ENCODE measurements around the gene AGPAT4. TPM values are rescaled to one million over a fixed set of nuclear protein-coding genes. Genes with fewer than 3 reads are reported as not detected.

Gene AGPAT4
- polyA plus RNA-seq, 3 donors from 2014 or later = 14.4 to 16.6 (median 14.8) TPM

- Mint-ChIP-seq H3K27me3 (ENCODE audit: low read depth in 3 of 3) (peaks cover 5 to 19% (median 9%) of the 10 kb centered on the region in 3 donors), H3K4me3 (peak overlapping the region; percentile 36 to 72 (median 64)), H3K4me1 (peaks cover 48 to 70% of the 10 kb centered on the region in 2 donors), H3K36me3 (peaks cover 29 to 51% (median 42%) of the 10 kb centered on the region in 3 donors), H3K27ac (peak overlapping the region; percentile 20 to 88 (median 71)), H3K9me3 (no peaks in the 10 kb centered on the region)
- DNase-seq = peak; percentile 29 to 41 (median 31)
Observed at GRCh38 chr6:161259302-161259701, 14.6 kb downstream of the AGPAT4 start.

DNA sequence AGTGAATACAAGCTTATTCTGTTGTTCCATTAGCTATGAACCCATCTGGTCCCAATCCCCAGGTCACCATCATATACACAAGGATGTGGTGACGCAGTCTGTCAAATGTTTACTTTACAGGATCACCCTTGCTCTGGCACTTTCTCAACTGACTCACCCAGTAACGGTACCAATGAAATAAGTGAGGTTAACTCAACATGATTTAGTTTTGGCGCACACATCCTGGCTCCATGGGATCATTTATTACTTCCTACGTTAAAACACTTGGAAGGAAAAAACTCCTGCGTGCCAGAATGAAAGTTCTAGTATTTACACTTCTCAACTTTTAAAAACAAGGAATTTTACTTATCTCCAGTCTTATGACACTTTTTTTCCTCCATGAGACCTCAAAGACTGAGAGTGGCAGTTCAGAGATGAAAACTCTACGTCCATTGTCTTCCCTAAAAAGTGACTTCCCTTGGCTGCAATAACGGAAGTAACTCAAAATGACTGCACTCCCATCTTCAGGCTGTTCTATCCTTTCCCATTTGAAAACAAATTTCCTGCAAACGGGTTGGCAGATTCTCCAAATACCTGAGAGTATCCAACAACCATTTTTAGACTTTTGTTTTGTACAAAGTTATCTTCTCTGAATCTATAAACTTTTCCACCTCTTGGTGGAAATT is 15.9 kb downstream of the AGPAT4 start:
- no peak for DNase-seq
- H3K4me1 Mint-ChIP-seq = peaks cover 48 to 78% of the 10 kb centered on the region in 2 donors
- H3K27me3 Mint-ChIP-seq (ENCODE audit: low read depth in 3 of 3) = peaks cover 5 to 17% (median 11%) of the 10 kb centered on the region in 3 donors
- peak overlapping the region in 5 of 6 donors; percentile 7 to 83 (median 61) for H3K27ac Mint-ChIP-seq
- peak overlapping the region in 1 of 5 donors; percentile 12 for H3K4me3 Mint-ChIP-seq
- H3K9me3 Mint-ChIP-seq = no peaks in the 10 kb centered on the region
- peaks cover 23 to 46% (median 41%) of the 10 kb centered on the region in 3 donors for H3K36me3 Mint-ChIP-seq

- Mint-ChIP-seq H3K9me3 (no peaks in the 10 kb centered on the region), H3K36me3 (peaks cover 21 to 43% (median 41%) of the 10 kb centered on the region in 3 donors), H3K27me3 (ENCODE audit: low read depth in 3 of 3) (peaks cover 5 to 20% (median 13%) of the 10 kb centered on the region in 3 donors), H3K27ac (peak overlapping the region in 5 of 6 donors; percentile 78 to 89 (median 85)), H3K4me3 (peak overlapping the region; percentile 25 to 60 (median 56)), H3K4me1 (peaks cover 47 to 66% of the 10 kb centered on the region in 2 donors)
- peak; percentile 49 to 59 (median 56) for DNase-seq
Observed at GRCh38 chr6:161256407-161256806, 17.5 kb downstream of the AGPAT4 start.

- no peaks in the 10 kb centered on the region for H3K9me3 Mint-ChIP-seq
- H3K4me3 Mint-ChIP-seq = peak overlapping the region in 4 of 5 donors; percentile 10 to 60 (median 32)
- H3K4me1 Mint-ChIP-seq = peaks cover 47 to 62% of the 10 kb centered on the region in 2 donors
- peak overlapping the region in 4 of 6 donors; percentile 29 to 88 (median 84) for H3K27ac Mint-ChIP-seq
- peaks cover 15 to 37% (median 32%) of the 10 kb centered on the region in 3 donors for H3K36me3 Mint-ChIP-seq
- H3K27me3 Mint-ChIP-seq (ENCODE audit: low read depth in 3 of 3) = peaks cover 5 to 20% (median 11%) of the 10 kb centered on the region in 3 donors
- DNase-seq = no peak
Observed at GRCh38 chr6:161255518-161255917, 18.3 kb downstream of the AGPAT4 start.

GRCh38 chr6:161254464-161255253 is 19.2 kb downstream of the AGPAT4 start:
- no peak for DNase-seq
- Mint-ChIP-seq H3K4me1 (peaks cover 43 to 57% of the 10 kb centered on the region in 2 donors), H3K27ac (peak overlapping the region in 3 of 6 donors; percentile 29 to 83 (median 59)), H3K36me3 (peaks cover 15 to 36% (median 34%) of the 10 kb centered on the region in 3 donors), H3K9me3 (no peaks in the 10 kb centered on the region), H3K4me3 (peak overlapping the region in 1 of 5 donors; percentile 60), H3K27me3 (ENCODE audit: low read depth in 3 of 3) (peaks cover 5 to 20% (median 8%) of the 10 kb centered on the region in 3 donors)

DNA sequence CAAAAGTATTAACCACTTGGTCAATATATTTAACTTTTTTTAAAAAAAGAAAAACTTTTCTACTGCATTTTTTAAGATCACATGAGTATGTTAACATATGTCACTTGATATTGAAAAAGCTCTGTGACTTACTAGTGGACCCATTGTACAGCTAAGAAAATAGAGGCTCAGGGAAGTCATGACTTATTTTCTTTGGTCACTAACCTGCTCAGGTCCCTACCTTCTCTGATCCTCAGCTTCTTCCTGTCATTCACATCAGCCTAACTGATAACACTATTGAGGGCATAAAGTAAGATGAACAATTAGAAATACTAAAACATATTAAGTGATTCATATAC is 19.8 kb downstream of the AGPAT4 start:
- DNase-seq = no peak
- H3K4me1 Mint-ChIP-seq = peaks cover 37 to 51% of the 10 kb centered on the region in 2 donors
- H3K36me3 Mint-ChIP-seq = peaks cover 15 to 36% (median 29%) of the 10 kb centered on the region in 3 donors
- no peak overlapping the region for H3K4me3 Mint-ChIP-seq
- peak overlapping the region in 1 of 6 donors; percentile 83 for H3K27ac Mint-ChIP-seq
- peaks cover 5 to 20% (median 8%) of the 10 kb centered on the region in 3 donors for H3K27me3 Mint-ChIP-seq (ENCODE audit: low read depth in 3 of 3)
- H3K9me3 Mint-ChIP-seq = no peaks in the 10 kb centered on the region

DNA sequence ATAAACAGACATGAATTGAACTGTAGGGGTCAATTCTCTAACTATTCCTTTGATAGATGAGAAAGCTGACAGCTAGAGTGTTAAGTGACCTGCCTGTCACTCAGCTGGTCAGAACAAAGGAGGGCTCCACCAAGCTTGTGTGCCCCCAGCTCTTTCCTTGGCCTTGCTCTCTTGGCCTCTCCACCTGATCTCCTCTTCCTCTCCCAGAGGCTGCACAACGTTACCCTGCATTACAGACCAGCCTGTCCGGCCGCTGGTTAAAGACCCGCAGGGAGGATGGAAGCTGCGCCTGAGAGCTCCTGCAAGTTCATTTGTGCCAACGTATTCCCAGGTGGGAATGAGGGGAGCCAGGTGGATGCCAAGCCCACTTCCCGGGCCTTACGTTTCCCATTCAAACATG is 22.5 kb downstream of the AGPAT4 start:
- H3K4me1 Mint-ChIP-seq = peaks cover 19 to 34% of the 10 kb centered on the region in 2 donors
- no peaks in the 10 kb centered on the region for H3K9me3 Mint-ChIP-seq
- H3K36me3 Mint-ChIP-seq = peaks cover 15 to 31% (median 25%) of the 10 kb centered on the region in 3 donors
- H3K27ac Mint-ChIP-seq = peak overlapping the region in 1 of 6 donors; percentile 45
- H3K4me3 Mint-ChIP-seq = no peak overlapping the region
- no peak for DNase-seq
- peaks cover 5 to 12% (median 6%) of the 10 kb centered on the region in 3 donors for H3K27me3 Mint-ChIP-seq (ENCODE audit: low read depth in 3 of 3)

DNA sequence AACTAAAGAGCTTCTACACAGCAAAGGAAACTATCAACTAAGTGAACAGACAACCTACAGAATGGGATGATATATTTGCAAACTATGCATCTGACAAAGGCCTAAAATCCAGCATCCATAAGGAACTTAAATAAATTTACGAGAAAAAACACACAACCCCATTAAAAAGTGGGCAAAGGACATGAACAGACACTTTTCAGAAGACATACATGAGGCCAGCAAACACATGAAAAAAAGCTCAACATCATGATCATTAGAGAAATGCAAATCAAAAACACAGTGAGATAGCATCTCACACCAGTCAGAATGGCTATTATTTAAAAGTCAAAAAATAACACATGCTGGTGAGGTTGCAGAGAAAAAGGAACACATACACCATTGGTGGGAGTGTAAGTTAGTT is 24.5 kb downstream of the AGPAT4 start:
- Mint-ChIP-seq H3K27me3 (ENCODE audit: low read depth in 3 of 3) (peaks cover 0 to 10% (median 8%) of the 10 kb centered on the region in 3 donors), H3K4me1 (peaks cover 4 to 20% of the 10 kb centered on the region in 2 donors), H3K4me3 (no peak overlapping the region), H3K27ac (peak overlapping the region in 3 of 6 donors; percentile 16 to 32 (median 31)), H3K36me3 (peaks cover 4 to 26% (median 22%) of the 10 kb centered on the region in 3 donors), H3K9me3 (no peaks in the 10 kb centered on the region)
- no peak for DNase-seq

DNA sequence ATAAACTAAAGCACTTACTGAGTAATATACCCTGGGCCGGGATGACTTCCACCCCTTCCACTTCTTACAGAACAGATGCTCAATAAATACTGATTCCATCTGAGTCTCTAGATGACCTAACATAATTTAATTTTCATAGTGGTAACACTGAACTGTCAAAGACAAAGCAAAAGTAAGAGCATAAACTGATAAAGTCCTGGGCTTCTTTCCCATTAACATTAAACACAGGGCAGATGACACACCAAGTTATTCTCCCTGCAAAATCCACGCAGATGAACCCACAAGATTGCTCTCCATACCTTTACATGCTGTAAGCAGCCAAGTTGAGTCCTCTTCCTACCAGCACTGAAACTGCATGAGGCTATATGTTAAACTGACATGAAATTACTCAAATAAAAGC is 27.1 kb downstream of the AGPAT4 start:
- H3K9me3 Mint-ChIP-seq = peaks cover 0 to 2% (median 0%) of the 10 kb centered on the region in 6 donors
- H3K4me1 Mint-ChIP-seq = peaks cover 27 to 35% of the 10 kb centered on the region in 2 donors
- peaks cover 16 to 26% (median 18%) of the 10 kb centered on the region in 3 donors for H3K27me3 Mint-ChIP-seq (ENCODE audit: low read depth in 3 of 3)
- DNase-seq = no peak
- H3K27ac Mint-ChIP-seq = peak overlapping the region in 5 of 6 donors; percentile 29 to 100 (median 87)
- no peak overlapping the region for H3K4me3 Mint-ChIP-seq
- peaks cover 4 to 19% (median 15%) of the 10 kb centered on the region in 3 donors for H3K36me3 Mint-ChIP-seq

DNA sequence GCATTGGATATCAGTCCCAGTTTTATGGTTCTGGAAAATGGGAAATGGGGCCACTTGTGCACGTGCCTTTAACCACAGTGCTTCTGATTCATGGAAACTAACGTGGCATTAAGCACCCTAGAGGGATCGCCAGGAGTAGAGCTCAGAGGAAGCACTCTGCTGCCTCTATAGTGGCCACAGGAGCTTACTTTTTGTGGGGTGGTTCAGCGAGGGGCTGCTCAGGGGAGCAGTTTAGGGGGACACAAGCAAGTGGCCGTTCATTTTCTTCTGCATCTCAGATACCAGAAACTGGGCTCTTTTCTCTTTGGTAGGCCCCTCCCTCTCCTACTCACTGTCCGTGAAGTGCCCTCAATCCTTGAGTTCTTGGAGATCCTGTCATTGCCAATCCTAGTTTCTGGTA is 28.5 kb downstream of the AGPAT4 start:
- H3K27me3 Mint-ChIP-seq (ENCODE audit: low read depth in 3 of 3) = peaks cover 19 to 26% (median 19%) of the 10 kb centered on the region in 3 donors
- H3K4me1 Mint-ChIP-seq = peaks cover 38 to 48% of the 10 kb centered on the region in 2 donors
- peaks cover 0 to 2% (median 0%) of the 10 kb centered on the region in 6 donors for H3K9me3 Mint-ChIP-seq
- no peak overlapping the region for H3K4me3 Mint-ChIP-seq
- peaks cover 0 to 16% (median 12%) of the 10 kb centered on the region in 3 donors for H3K36me3 Mint-ChIP-seq
- no peak for DNase-seq
- peak overlapping the region; percentile 78 to 100 (median 98) for H3K27ac Mint-ChIP-seq

DNA sequence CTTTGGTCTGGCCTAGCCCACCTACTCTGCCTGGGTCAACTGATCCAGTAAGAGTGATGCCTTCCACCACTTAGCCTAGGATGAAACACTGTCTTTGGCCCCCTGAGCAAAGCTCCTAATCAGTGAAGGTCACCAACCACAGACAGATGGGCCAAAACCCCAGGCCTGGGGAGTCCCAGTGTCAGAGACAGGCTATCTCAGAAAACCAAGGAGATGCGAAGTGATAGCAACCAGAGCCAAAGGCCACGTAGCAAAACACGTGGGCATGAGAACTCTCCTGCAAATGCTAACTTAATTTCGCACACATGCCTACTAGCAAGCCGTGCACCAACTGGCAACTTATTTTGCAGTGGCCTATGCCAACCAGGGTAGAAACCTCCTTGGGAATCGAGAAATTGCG is 29.1 kb downstream of the AGPAT4 start:
- Mint-ChIP-seq H3K9me3 (peaks cover 0 to 2% (median 0%) of the 10 kb centered on the region in 6 donors), H3K27ac (peak overlapping the region; percentile 78 to 100 (median 98)), H3K36me3 (peaks cover 0 to 16% (median 9%) of the 10 kb centered on the region in 3 donors), H3K27me3 (ENCODE audit: low read depth in 3 of 3) (peaks cover 22 to 26% (median 24%) of the 10 kb centered on the region in 3 donors), H3K4me3 (no peak overlapping the region), H3K4me1 (peaks cover 44 to 54% of the 10 kb centered on the region in 2 donors)
- no peak for DNase-seq

DNA sequence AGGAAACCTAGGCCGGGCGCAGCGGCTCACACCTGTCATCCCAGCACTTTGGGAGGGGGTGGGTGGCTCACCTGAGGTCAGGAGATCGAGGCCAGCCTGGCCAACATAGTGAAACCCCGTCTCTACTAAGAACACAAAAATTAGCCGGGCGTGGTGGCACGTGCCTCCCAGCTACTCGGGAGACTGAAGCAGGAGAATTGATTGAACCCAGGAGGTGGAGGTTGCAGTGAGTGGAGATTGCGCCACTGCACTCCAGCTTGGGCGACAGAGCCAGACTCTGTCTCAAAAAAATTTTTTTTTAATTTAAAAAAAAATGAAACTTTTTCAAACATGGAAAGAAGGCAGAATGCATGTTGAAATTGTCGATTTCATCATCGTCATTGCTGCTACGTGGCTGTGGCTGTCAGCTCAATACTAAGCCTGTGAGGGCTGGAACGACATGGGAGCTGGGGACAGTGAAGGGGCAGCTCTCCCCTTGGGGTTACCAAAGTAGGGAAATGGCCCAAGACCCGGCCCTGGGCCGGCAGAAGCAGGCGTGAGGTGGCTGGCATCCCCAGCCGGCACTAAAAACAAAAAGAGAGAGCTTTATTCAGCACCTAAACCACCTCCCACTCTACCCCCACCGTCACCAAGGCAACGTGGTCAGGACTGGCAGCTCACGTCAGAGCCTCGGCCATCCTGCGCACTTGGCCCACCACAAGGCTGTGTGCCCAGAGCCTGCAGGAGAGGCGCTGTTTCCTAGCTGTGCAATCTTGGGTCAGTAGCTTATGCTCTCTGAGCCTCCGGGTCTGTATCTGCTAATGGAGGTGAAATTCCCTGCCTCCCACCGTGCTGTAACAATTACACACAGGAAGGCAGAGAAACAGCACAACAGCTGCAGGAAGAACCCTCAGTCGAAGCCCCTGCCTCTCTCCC is 30.8 kb downstream of the AGPAT4 start:
- Mint-ChIP-seq H3K27me3 (ENCODE audit: low read depth in 3 of 3) (peaks cover 22 to 26% (median 26%) of the 10 kb centered on the region in 3 donors), H3K4me3 (peak overlapping the region; percentile 77 to 89 (median 82)), H3K27ac (peak overlapping the region; percentile 92 to 100 (median 98)), H3K36me3 (peaks cover 7 to 24% (median 18%) of the 10 kb centered on the region in 3 donors), H3K4me1 (peaks cover 43 to 55% of the 10 kb centered on the region in 2 donors), H3K9me3 (peaks cover 0 to 2% (median 0%) of the 10 kb centered on the region in 6 donors)
- DNase-seq = peak; percentile 97 to 98 (median 97)

Data from immature natural killer cell (primary cell).